Testis (tissue), 3 donors: ENCODE measurements around the gene AKR1C8. TPM values are rescaled to one million over a fixed set of nuclear protein-coding genes. Genes with fewer than 3 reads are reported as not detected.

Source experiments
- DNase-seq: peaks from one replicate; pipeline ENCODE4 v3.0.0-alpha.2; 2019
- H3K27ac ChIP-seq, 2 donors: fragments of 200-600 bp; sonication (generic); one replicate each; pipeline ENCODE4 v1.5.1; 2019
- H3K27me3 ChIP-seq: fragments of 200-600 bp; sonication (generic); one replicate; pipeline ENCODE4 v1.5.1; 2019
- H3K36me3 ChIP-seq: fragments of 200-600 bp; sonication (generic); one replicate; pipeline ENCODE4 v1.5.1; 2017; ENCODE audit warnings: low read depth; ENCODE audit errors: missing control alignments
- H3K4me1 ChIP-seq: fragments of 200-600 bp; sonication (generic); one replicate; pipeline ENCODE4 v1.5.1; 2019
- H3K4me3 ChIP-seq, 2 donors: fragments of 200-600 bp; sonication (generic); one replicate each; pipeline ENCODE4 v1.5.1; 2017 to 2019
- H3K9me3 ChIP-seq: fragments of 200-600 bp; sonication (generic); one replicate; pipeline ENCODE4 v1.5.1; 2017
- CTCF ChIP-seq, 3 experiments: fragments of 450-650 bp in 2 of 3; fragments of 200-600 bp in 1 of 3; sonication (generic) in 1 of 3; IDR thresholded peaks; one replicate each; pipeline ENCODE4 v1.5.1; 2016 to 2019; ENCODE audit warnings: antibody characterized with exemption in 3 of 3, mild to moderate bottlenecking in 2 of 3, moderate library complexity in 1 of 3
- POLR2A ChIP-seq: fragments of 450-650 bp; IDR thresholded peaks from one replicate; pipeline ENCODE4 v1.6.1; 2017; ENCODE audit warnings: antibody characterized with exemption, mild to moderate bottlenecking, moderate library complexity
- WGBS, 2 donors: methylation state at CpG; one replicate each; pipeline ENCODE4 v1.1.5; 2018; 5-methylcytosine and 5-hydroxymethylcytosine counted together
- intact Hi-C: fragments of 100-400 bp; cut with DNase I; formaldehyde crosslinking; loops from one replicate; pipeline ENCODE4 v1.15.1; 2023; ENCODE audit warnings: low total_unique reads
- polyA plus RNA-seq: library from polyadenylated mRNA; stranded (reverse); fragments of 350-450 nt; fragmentation: Illumina TruSeq; extraction: RNeasy Lipid Tissue Mini Kit (QIAGEN cat#74804); gene quantifications from one replicate; pipeline ENCODE4 v1.2.3, GENCODE V29; 2014; ENCODE audit warnings: low read depth, low replicate concordance; ENCODE audit not compliant: insufficient read depth
- total RNA-seq, 2 donors: library from RNA; depleted of rRNA; stranded (reverse); fragments of >200 nt; gene quantifications; one replicate each; pipeline ENCODE4 v1.2.3, GENCODE V29; 2016

The AKR1C8 gene
- total and polyA plus RNA-seq, 3 donors from 2014 or later, result 0.33 to 7.5 (median 4.3) TPM

GRCh38 chr10:5108658-5109416, 76.1 kb downstream of the AKR1C8 start:
- no peaks in the 10 kb centered on the region for H3K9me3 ChIP-seq
- no peak overlapping the region for H3K4me3 ChIP-seq
- TF ChIP-seq POLR2A (no peak), CTCF (IDR thresholded peaks at IDR 0.05) (no peak)
- no peak overlapping the region for H3K27ac ChIP-seq
- DNase-seq, result no peak
- no peaks in the 10 kb centered on the region for H3K36me3 ChIP-seq
- 42 to 72% methylated on average over 3 of the region's 3 CpGs for WGBS, 2 donors
- no peaks in the 10 kb centered on the region for H3K4me1 ChIP-seq
- intact Hi-C loops, result no loop called here
- no peaks in the 10 kb centered on the region for H3K27me3 ChIP-seq

GRCh38 chr10:5107860-5108526, 77.0 kb downstream of the AKR1C8 start:
- Histone ChIP-seq H3K4me3 (no peak overlapping the region), H3K27me3 (no peaks in the 10 kb centered on the region), H3K4me1 (no peaks in the 10 kb centered on the region), H3K36me3 (no peaks in the 10 kb centered on the region), H3K27ac (no peak overlapping the region), H3K9me3 (no peaks in the 10 kb centered on the region)
- DNase-seq, result no peak
- WGBS, 2 donors, result 63 to 68% methylated on average over 8 of the region's 8 CpGs
- intact Hi-C loops, result no loop called here
- TF ChIP-seq CTCF (IDR thresholded peaks at IDR 0.05) (no peak), POLR2A (no peak)

- Histone ChIP-seq H3K36me3 (no peaks in the 10 kb centered on the region), H3K27ac (no peak overlapping the region), H3K27me3 (no peaks in the 10 kb centered on the region), H3K9me3 (no peaks in the 10 kb centered on the region), H3K4me3 (no peak overlapping the region), H3K4me1 (no peaks in the 10 kb centered on the region)
- intact Hi-C loops, result no loop called here
- TF ChIP-seq POLR2A, result no peak
- no peak for TF ChIP-seq CTCF (IDR thresholded peaks at IDR 0.05)
- WGBS, 2 donors, result 86 to 96% methylated on average over 1 of the region's 1 CpG
- no peak for DNase-seq
Observed at GRCh38 chr10:5106553-5106952, 78.4 kb downstream of the AKR1C8 start.

GRCh38 chr10:5105626-5106025, 79.3 kb downstream of the AKR1C8 start:
- Histone ChIP-seq H3K9me3 (no peaks in the 10 kb centered on the region), H3K27ac (no peak overlapping the region), H3K27me3 (no peaks in the 10 kb centered on the region), H3K36me3 (no peaks in the 10 kb centered on the region), H3K4me3 (no peak overlapping the region), H3K4me1 (no peaks in the 10 kb centered on the region)
- TF ChIP-seq CTCF (IDR thresholded peaks at IDR 0.05) (no peak), POLR2A (no peak)
- intact Hi-C loops, result no loop called here
- WGBS, 2 donors, result 74 to 80% methylated on average over 1 of the region's 1 CpG
- DNase-seq, result no peak

Other genes starting within 250 kb of the AKR1C8 start
- 10 to 100 TPM; 23.2 to 26.3 TPM for gene AKR1C1, start 221.7 kb downstream of the AKR1C8 start, total RNA-seq
- gene AKR1C1, start 221.7 kb downstream of the AKR1C8 start, polyA plus RNA-seq, result 30.8 TPM
- 1 to 10 TPM; 5.8 to 8.7 TPM for gene AKR1C2, start 181.3 kb downstream of the AKR1C8 start, total RNA-seq
- 35.5 TPM for gene AKR1C2, start 181.3 kb downstream of the AKR1C8 start, polyA plus RNA-seq
- 10 to 100 TPM; 15.2 to 15.6 TPM for gene AKR1C3, start 90.7 kb downstream of the AKR1C8 start, total RNA-seq
- 21.2 TPM for gene AKR1C3, start 90.7 kb downstream of the AKR1C8 start, polyA plus RNA-seq
- gene AKR1C4, start 11.7 kb upstream of the AKR1C8 start, total RNA-seq, result under 1 TPM; 0.37 to 0.63 TPM
- 1.9 TPM for gene AKR1C4, start 11.7 kb upstream of the AKR1C8 start, polyA plus RNA-seq
- gene UCN3, start 179.8 kb upstream of the AKR1C8 start, total RNA-seq, result not detected
- not detected for gene UCN3, start 179.8 kb upstream of the AKR1C8 start, polyA plus RNA-seq
- 1 to 10 TPM in 1 of 2 donors, under 1 TPM in 1; 0.93 to 2.5 TPM for gene TUBAL3, start 219.7 kb upstream of the AKR1C8 start, total RNA-seq
- 5.3 TPM for gene TUBAL3, start 219.7 kb upstream of the AKR1C8 start, polyA plus RNA-seq
- 10 to 100 TPM; 39.9 to 40.7 TPM for gene NET1, start 227.4 kb upstream of the AKR1C8 start, total RNA-seq
- gene NET1, start 227.4 kb upstream of the AKR1C8 start, polyA plus RNA-seq, result 29.7 TPM